ENCODE measurements around the gene KLF12.

KLF12 gene

GRCh38 chr13:74098077-74098476 lies 36.1 kb downstream of the KLF12 start:
- Histone ChIP-seq H3K9ac (no peak overlapping the region), H3K27ac (no peak overlapping the region), H3K27me3 (ENCODE audit: insufficient read depth, low read depth) (no peaks in the 10 kb centered on the region), H3K79me2 (ENCODE audit: insufficient read depth, low read depth) (no peaks in the 10 kb centered on the region), H4K20me1 (ENCODE audit: insufficient read depth) (no peaks in the 10 kb centered on the region), H2AFZ (ENCODE audit: low read depth) (no peak overlapping the region), H3K4me3 (IDR thresholded peaks at IDR 0.05; ENCODE audit: insufficient read depth, low read depth, low read length) (no peak overlapping the region), H3K4me1 (ENCODE audit: low read depth, poor library complexity, severe bottlenecking) (no peaks in the 10 kb centered on the region), H3K36me3 (ENCODE audit: insufficient read depth) (no peaks in the 10 kb centered on the region), H3K4me2 (no peak overlapping the region)
- TF ChIP-seq CTCF (conservative IDR thresholded peaks at IDR 0.05; ENCODE audit: low read depth, low read length) = no peak

GRCh38 chr13:74097116-74097515 lies 37.1 kb downstream of the KLF12 start:
- no peak overlapping the region for H3K27ac ChIP-seq
- H3K9ac ChIP-seq = no peak overlapping the region
- H4K20me1 ChIP-seq (ENCODE audit: insufficient read depth) = no peaks in the 10 kb centered on the region
- H3K27me3 ChIP-seq (ENCODE audit: insufficient read depth, low read depth) = no peaks in the 10 kb centered on the region
- H3K4me3 ChIP-seq (IDR thresholded peaks at IDR 0.05; ENCODE audit: insufficient read depth, low read depth, low read length) = no peak overlapping the region
- no peaks in the 10 kb centered on the region for H3K4me1 ChIP-seq (ENCODE audit: low read depth, poor library complexity, severe bottlenecking)
- no peak for TF ChIP-seq CTCF (conservative IDR thresholded peaks at IDR 0.05; ENCODE audit: low read depth, low read length)
- H3K4me2 ChIP-seq = no peak overlapping the region
- no peaks in the 10 kb centered on the region for H3K36me3 ChIP-seq (ENCODE audit: insufficient read depth)
- H2AFZ ChIP-seq (ENCODE audit: low read depth) = no peak overlapping the region
- no peaks in the 10 kb centered on the region for H3K79me2 ChIP-seq (ENCODE audit: insufficient read depth, low read depth)

GRCh38 chr13:74093691-74094090 lies 40.5 kb downstream of the KLF12 start:
- Histone ChIP-seq H3K27me3 (ENCODE audit: insufficient read depth, low read depth) (no peaks in the 10 kb centered on the region), H3K79me2 (ENCODE audit: insufficient read depth, low read depth) (no peaks in the 10 kb centered on the region), H2AFZ (ENCODE audit: low read depth) (no peak overlapping the region), H3K4me1 (ENCODE audit: low read depth, poor library complexity, severe bottlenecking) (no peaks in the 10 kb centered on the region), H3K36me3 (ENCODE audit: insufficient read depth) (no peaks in the 10 kb centered on the region), H3K9ac (no peak overlapping the region), H4K20me1 (ENCODE audit: insufficient read depth) (no peaks in the 10 kb centered on the region), H3K27ac (no peak overlapping the region), H3K4me2 (no peak overlapping the region), H3K4me3 (IDR thresholded peaks at IDR 0.05; ENCODE audit: insufficient read depth, low read depth, low read length) (no peak overlapping the region)
- no peak for TF ChIP-seq CTCF (conservative IDR thresholded peaks at IDR 0.05; ENCODE audit: low read depth, low read length)

- Histone ChIP-seq H3K9ac (no peak overlapping the region), H3K79me2 (ENCODE audit: insufficient read depth, low read depth) (no peaks in the 10 kb centered on the region), H3K27ac (no peak overlapping the region), H3K27me3 (ENCODE audit: insufficient read depth, low read depth) (no peaks in the 10 kb centered on the region), H3K4me1 (ENCODE audit: low read depth, poor library complexity, severe bottlenecking) (no peaks in the 10 kb centered on the region), H3K4me2 (no peak overlapping the region), H3K36me3 (ENCODE audit: insufficient read depth) (no peaks in the 10 kb centered on the region), H2AFZ (ENCODE audit: low read depth) (no peak overlapping the region), H4K20me1 (ENCODE audit: insufficient read depth) (no peaks in the 10 kb centered on the region), H3K4me3 (IDR thresholded peaks at IDR 0.05; ENCODE audit: insufficient read depth, low read depth, low read length) (no peak overlapping the region)
- no peak for TF ChIP-seq CTCF (conservative IDR thresholded peaks at IDR 0.05; ENCODE audit: low read depth, low read length)
These were observed 41.5 kb downstream of the KLF12 start for GRCh38 chr13:74092711-74093110.
